Measurements from ENCODE around the gene GTF2IRD1.
"Not testable (repeated sequence)": the region's sequence is repeated elsewhere in the genome, so short reads cannot be mapped to it uniquely, and the experiment has no call there.

Gene GTF2IRD1

DNA sequence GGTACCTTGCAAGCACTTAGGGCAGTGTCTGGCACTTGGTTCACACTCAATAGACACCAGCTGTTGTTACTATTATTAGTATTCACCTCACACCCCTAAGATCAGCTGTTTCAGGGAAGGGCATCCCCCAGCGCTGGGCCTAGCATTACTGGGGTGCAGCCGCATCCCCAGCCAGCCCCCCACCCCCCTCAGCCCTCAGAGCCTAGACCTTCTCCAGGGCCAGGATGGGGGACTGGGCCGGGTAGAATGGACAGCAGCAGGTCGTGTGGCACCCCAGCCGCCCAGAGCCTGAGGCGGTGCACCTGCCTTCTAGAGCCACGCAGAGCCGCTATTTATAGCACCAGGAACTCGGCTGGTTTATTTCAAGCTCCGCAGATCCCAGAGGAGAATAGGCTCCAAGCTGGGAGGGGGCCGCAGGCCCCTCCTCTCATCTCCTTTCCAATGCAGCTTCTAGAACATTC lies 60.5 kb downstream of the GTF2IRD1 start:
- Mint-ChIP-seq H3K9me3 (no peaks in the 10 kb centered on the region), H3K4me1 (no peaks in the 10 kb centered on the region), H3K36me3 (peaks cover 2 to 11% of the 10 kb centered on the region in 2 donors), H3K27ac (no peak overlapping the region), H3K4me3 (no peak overlapping the region), H3K27me3 (no peaks in the 10 kb centered on the region)
- DNase-seq, result no peak
- no peak for ATAC-seq (replicated peaks)

DNA sequence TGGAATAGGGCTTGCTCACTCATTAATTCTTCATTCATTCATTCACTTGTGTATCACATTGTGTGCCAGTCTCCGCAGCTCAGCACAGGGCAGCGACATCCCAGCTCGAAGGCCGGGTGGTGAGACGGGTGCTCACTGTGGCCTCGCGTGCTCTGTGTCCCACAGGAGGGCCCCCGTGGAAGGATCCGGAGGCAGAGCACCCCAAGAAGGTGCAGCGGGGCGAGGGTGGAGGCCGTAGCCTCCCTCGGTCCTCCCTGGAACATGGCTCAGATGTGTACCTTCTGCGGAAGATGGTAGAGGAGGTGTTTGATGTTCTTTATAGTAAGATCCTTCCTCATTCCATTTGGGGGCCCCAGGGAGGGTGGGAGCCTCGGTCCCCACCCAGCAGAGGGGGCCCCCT lies 61.6 kb downstream of the GTF2IRD1 start:
- Mint-ChIP-seq H3K27ac (no peak overlapping the region), H3K36me3 (peaks cover 0 to 15% of the 10 kb centered on the region in 2 donors), H3K9me3 (no peaks in the 10 kb centered on the region), H3K4me1 (no peaks in the 10 kb centered on the region), H3K27me3 (no peaks in the 10 kb centered on the region), H3K4me3 (no peak overlapping the region)
- ATAC-seq (replicated peaks) (no peak), DNase-seq (no peak)

DNA sequence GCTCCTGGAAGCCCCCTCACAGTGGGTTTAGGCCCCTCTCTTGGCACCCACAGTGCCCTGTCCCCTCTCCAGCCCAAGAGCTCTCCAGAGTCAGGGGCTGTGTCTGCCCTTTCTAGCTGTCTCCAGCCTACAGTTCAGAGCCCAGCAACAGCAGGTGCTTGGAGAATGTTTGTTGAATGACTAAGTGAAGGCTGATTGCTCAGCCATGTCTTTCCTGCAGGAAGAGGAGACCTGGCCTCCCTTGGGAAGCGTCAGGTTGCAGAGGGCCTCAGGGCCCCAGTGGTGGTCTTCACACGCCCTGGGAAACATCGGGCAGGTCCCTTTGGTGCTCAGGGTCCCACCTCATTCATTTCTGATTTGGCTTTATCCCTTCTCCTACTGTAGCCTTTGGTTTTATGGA lies 62.5 kb downstream of the GTF2IRD1 start:
- ATAC-seq (replicated peaks), result no peak
- H3K4me3 Mint-ChIP-seq, result no peak overlapping the region
- H3K36me3 Mint-ChIP-seq, result peaks cover 3 to 17% of the 10 kb centered on the region in 2 donors
- no peak overlapping the region for H3K27ac Mint-ChIP-seq
- H3K4me1 Mint-ChIP-seq, result no peaks in the 10 kb centered on the region
- DNase-seq, result no peak
- H3K9me3 Mint-ChIP-seq, result no peaks in the 10 kb centered on the region
- H3K27me3 Mint-ChIP-seq, result no peaks in the 10 kb centered on the region

- no peak for DNase-seq
- ATAC-seq (replicated peaks), result no peak
- H3K4me3 Mint-ChIP-seq, result no peak overlapping the region
- no peaks in the 10 kb centered on the region for H3K27me3 Mint-ChIP-seq
- no peak overlapping the region for H3K27ac Mint-ChIP-seq
- peaks cover 6 to 22% of the 10 kb centered on the region in 2 donors for H3K36me3 Mint-ChIP-seq
- no peaks in the 10 kb centered on the region for H3K4me1 Mint-ChIP-seq
- H3K9me3 Mint-ChIP-seq, result peaks cover 0 to 2% of the 10 kb centered on the region in 2 donors
Observed at GRCh38 chr7:74518041-74518440, 64.3 kb downstream of the GTF2IRD1 start.

DNA sequence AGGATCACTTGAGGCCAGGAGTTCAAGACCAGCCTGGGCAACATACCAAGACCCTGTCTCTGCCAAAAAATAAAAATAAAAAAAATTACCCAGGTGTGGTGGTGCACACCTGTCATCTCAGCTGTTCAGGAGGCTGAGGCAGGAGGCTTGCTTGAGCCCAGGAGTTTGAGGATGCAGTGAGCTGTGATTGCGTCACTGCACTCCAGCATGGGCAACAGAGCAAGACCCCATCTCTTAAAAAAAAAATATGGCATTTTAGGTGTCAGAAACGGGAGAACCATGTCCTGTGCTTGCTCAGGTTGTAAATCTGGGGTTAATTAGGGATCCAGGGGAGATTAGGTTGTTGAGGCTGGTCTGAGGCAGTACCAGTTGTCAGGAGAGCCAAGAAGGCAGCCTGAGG lies 64.9 kb downstream of the GTF2IRD1 start:
- Mint-ChIP-seq H3K9me3 (peaks cover 0 to 2% of the 10 kb centered on the region in 2 donors), H3K36me3 (peaks cover 6 to 24% of the 10 kb centered on the region in 2 donors), H3K27ac (no peak overlapping the region), H3K4me3 (no peak overlapping the region), H3K4me1 (no peaks in the 10 kb centered on the region), H3K27me3 (no peaks in the 10 kb centered on the region)
- ATAC-seq (replicated peaks) (no peak), DNase-seq (no peak)

DNA sequence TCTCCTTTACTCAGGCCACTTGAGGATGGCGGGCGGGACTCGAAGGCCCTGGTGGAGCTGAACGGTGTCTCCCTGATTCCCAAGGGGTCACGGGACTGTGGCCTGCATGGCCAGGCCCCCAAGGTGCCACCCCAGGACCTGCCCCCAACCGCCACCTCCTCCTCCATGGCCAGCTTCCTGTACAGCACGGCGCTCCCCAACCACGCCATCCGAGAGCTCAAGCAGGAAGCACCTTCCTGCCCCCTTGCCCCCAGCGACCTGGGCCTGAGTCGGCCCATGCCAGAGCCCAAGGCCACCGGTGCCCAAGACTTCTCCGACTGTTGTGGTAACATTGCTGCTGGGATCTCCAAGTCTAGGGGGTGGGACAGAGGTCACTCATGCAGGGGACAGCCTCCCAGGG lies 65.7 kb downstream of the GTF2IRD1 start:
- Mint-ChIP-seq H3K4me3 (no peak overlapping the region), H3K27ac (no peak overlapping the region), H3K36me3 (peaks cover 6 to 26% of the 10 kb centered on the region in 2 donors), H3K9me3 (peaks cover 0 to 2% of the 10 kb centered on the region in 2 donors), H3K4me1 (no peaks in the 10 kb centered on the region), H3K27me3 (no peaks in the 10 kb centered on the region)
- DNase-seq, result no peak
- ATAC-seq (replicated peaks), result no peak

GRCh38 chr7:74521855-74522254 lies 68.1 kb downstream of the GTF2IRD1 start:
- H3K27me3 Mint-ChIP-seq, result no peaks in the 10 kb centered on the region
- ATAC-seq (replicated peaks) (no peak), DNase-seq (no peak)
- no peak overlapping the region for H3K4me3 Mint-ChIP-seq
- no peaks in the 10 kb centered on the region for H3K4me1 Mint-ChIP-seq
- H3K9me3 Mint-ChIP-seq, result peaks cover 0 to 2% of the 10 kb centered on the region in 2 donors
- no peak overlapping the region for H3K27ac Mint-ChIP-seq
- H3K36me3 Mint-ChIP-seq, result peaks cover 6 to 19% of the 10 kb centered on the region in 2 donors

GRCh38 chr7:74522281-74522905 lies 68.7 kb downstream of the GTF2IRD1 start:
- Mint-ChIP-seq H3K4me3 (no peak overlapping the region), H3K27ac (no peak overlapping the region), H3K9me3 (peaks cover 0 to 2% of the 10 kb centered on the region in 2 donors), H3K27me3 (no peaks in the 10 kb centered on the region), H3K36me3 (peaks cover 6 to 19% of the 10 kb centered on the region in 2 donors), H3K4me1 (no peaks in the 10 kb centered on the region)
- DNase-seq (no peak), ATAC-seq (replicated peaks) (no peak)

- peaks cover 6 to 19% of the 10 kb centered on the region in 2 donors for H3K36me3 Mint-ChIP-seq
- peaks cover 0 to 2% of the 10 kb centered on the region in 2 donors for H3K9me3 Mint-ChIP-seq
- H3K4me1 Mint-ChIP-seq, result no peaks in the 10 kb centered on the region
- no peak overlapping the region for H3K27ac Mint-ChIP-seq
- DNase-seq (no peak), ATAC-seq (replicated peaks) (no peak)
- H3K27me3 Mint-ChIP-seq, result no peaks in the 10 kb centered on the region
- H3K4me3 Mint-ChIP-seq, result no peak overlapping the region
Observed at GRCh38 chr7:74523015-74523414, 69.3 kb downstream of the GTF2IRD1 start.

DNA sequence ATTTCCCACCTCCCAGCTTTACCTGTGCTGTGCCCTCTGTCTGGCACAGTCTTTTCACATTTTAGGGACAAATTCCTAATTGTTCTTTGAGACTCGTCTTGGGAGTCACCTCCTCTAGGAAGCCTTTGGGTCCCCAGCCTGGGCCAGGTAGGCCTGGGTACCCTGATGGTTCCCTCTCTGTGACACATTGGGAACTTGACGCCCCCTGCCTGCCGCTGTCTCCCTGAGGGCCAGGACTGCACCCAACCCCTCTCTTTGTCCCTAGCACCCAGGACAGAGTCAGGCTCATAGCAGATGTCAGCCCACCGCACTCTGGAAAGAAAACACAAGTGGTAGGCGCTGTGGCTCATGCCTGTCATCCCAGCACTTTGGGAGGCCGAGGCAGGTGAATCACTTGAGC lies 71.4 kb downstream of the GTF2IRD1 start:
- H3K9me3 Mint-ChIP-seq, result peaks cover 0 to 4% of the 10 kb centered on the region in 2 donors
- H3K27me3 Mint-ChIP-seq, result no peaks in the 10 kb centered on the region
- ATAC-seq (replicated peaks), result no peak
- no peak overlapping the region for H3K4me3 Mint-ChIP-seq
- no peak for DNase-seq
- peaks cover 12 to 14% of the 10 kb centered on the region in 2 donors for H3K36me3 Mint-ChIP-seq
- no peak overlapping the region for H3K27ac Mint-ChIP-seq
- H3K4me1 Mint-ChIP-seq, result no peaks in the 10 kb centered on the region

DNA sequence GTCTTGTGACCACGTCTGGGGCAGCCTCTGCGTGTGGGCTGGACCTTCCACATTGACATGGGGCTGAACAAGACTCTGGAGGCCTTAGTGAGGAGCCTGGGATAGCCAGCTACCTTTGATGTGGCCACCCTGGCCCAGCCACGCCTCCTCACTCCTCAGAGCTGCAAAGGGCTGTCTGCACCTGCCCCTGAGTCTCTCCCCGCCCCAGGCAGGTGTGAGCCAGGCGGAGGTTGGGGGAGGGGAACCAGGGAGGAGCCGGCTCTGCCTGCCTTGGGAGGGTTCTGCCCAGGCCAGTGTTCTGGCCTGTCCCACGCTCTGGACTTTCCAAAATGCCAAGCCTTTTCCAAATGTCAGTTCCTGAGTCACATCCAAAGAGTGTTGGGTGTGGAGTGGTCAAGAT lies 72.2 kb downstream of the GTF2IRD1 start:
- ATAC-seq (replicated peaks) (no peak), DNase-seq (no peak)
- Mint-ChIP-seq H3K4me3 (no peak overlapping the region), H3K36me3 (peaks cover 12 to 14% of the 10 kb centered on the region in 2 donors), H3K4me1 (no peaks in the 10 kb centered on the region), H3K27ac (no peak overlapping the region), H3K27me3 (no peaks in the 10 kb centered on the region), H3K9me3 (peaks cover 0 to 4% of the 10 kb centered on the region in 2 donors)

DNA sequence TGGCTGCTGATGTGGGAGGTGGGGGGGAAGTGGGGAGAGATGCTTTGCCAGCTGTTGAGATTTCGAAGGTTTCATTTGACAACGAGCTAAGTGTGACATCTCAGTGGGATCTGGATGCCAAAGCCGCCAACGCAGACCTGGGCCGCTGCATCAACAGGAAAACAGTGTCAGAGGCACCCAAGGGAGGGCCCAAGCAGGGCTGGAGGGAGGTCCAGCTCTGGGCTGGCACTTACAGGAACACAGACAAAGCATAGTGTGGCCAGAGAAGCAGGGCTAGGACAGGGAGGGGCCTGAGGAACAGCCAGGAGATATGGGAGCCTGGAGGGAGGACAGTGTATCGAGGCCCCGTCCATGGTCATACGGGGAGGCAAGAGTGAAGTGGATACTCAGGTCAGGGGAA lies 73.1 kb downstream of the GTF2IRD1 start:
- H3K36me3 Mint-ChIP-seq, result peaks cover 7 to 9% of the 10 kb centered on the region in 2 donors
- peaks cover 0 to 3% of the 10 kb centered on the region in 2 donors for H3K9me3 Mint-ChIP-seq
- no peak overlapping the region for H3K4me3 Mint-ChIP-seq
- no peak for ATAC-seq (replicated peaks)
- no peaks in the 10 kb centered on the region for H3K27me3 Mint-ChIP-seq
- no peaks in the 10 kb centered on the region for H3K4me1 Mint-ChIP-seq
- H3K27ac Mint-ChIP-seq, result no peak overlapping the region
- no peak for DNase-seq

DNA sequence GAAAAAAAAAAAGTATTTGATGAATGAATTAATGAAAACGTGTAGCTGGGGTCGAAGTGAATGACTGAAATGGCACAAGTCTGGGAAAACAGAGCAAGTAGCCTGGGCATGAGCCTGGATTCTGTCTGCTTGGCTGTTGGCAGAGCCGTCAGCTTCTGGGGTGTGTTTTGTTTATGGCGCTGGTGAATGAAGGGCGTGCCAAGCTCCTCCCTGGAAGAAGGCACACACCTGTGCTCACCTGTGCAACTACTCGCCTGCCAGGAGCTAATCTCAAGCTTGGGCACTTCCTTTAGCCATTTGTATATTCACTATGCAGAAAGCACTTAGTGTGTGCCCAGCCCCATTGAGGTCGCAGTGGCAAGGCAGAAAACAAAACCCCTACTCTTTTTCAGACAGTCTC lies 74.1 kb downstream of the GTF2IRD1 start:
- H3K4me1 Mint-ChIP-seq, result no peaks in the 10 kb centered on the region
- peaks cover 6 to 7% of the 10 kb centered on the region in 2 donors for H3K36me3 Mint-ChIP-seq
- H3K27me3 Mint-ChIP-seq, result no peaks in the 10 kb centered on the region
- ATAC-seq (replicated peaks) (no peak), DNase-seq (no peak)
- H3K9me3 Mint-ChIP-seq, result peaks cover 0 to 2% of the 10 kb centered on the region in 2 donors
- H3K4me3 Mint-ChIP-seq, result no peak overlapping the region
- H3K27ac Mint-ChIP-seq, result no peak overlapping the region

DNA sequence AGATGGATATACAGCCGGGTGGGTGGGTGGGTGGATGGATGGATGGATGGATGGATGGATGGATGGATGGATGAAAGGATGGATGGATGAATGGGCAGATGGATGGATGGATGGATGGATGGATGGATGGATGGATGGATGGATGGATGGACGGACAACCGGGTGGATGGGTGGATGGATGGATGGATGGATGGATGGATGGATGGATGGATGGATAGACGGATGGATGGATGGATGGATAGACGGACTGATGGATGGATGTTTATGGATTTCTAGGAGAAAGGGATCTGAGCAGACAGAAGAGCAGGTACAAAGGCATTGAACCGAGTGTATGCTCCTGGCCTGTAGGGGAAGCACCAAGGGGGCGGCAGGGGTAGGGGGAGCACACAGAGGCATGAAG lies 75.1 kb downstream of the GTF2IRD1 start:
- DNase-seq; H3K4me1 Mint-ChIP-seq; H3K9me3 Mint-ChIP-seq; H3K4me3 Mint-ChIP-seq; H3K27me3 Mint-ChIP-seq; ATAC-seq (replicated peaks); H3K27ac Mint-ChIP-seq; H3K36me3 Mint-ChIP-seq: not testable (repeated sequence)

GRCh38 chr7:74535951-74536356 lies 82.2 kb downstream of the GTF2IRD1 start:
- Mint-ChIP-seq H3K4me3 (no peak overlapping the region), H3K27me3 (no peaks in the 10 kb centered on the region), H3K27ac (no peak overlapping the region), H3K9me3 (no peaks in the 10 kb centered on the region), H3K4me1 (no peaks in the 10 kb centered on the region), H3K36me3 (no peaks in the 10 kb centered on the region)
- DNase-seq (no peak), ATAC-seq (replicated peaks) (no peak)
